SH-SY5Y (cell line): ENCODE measurements around the gene SMPDL3B.

ENCODE experiments used
- GATA2 ChIP-seq: IDR thresholded peaks from 2 replicates; pipeline ENCODE4 v1.6.1; 2011; ENCODE audit warnings: mild to moderate bottlenecking, low read depth, low read length
- GATA3 ChIP-seq: IDR thresholded peaks from 2 replicates; pipeline ENCODE4 v1.6.1; 2011; ENCODE audit warnings: low read depth, mild to moderate bottlenecking, low read length, moderate library complexity

- no peak for TF ChIP-seq GATA3
- TF ChIP-seq GATA2, result no peak
These were observed at the start of gene SMPDL3B for GRCh38 chr1:27934818-27935549.
